ENCODE results near the gene SRRM4. TPM values are rescaled to one million over a fixed set of nuclear protein-coding genes. Genes with fewer than 3 reads are reported as not detected.

Gene SRRM4
- total and polyA plus RNA-seq, 2 experiments from 2014 or later, result 0.53 to 0.63 TPM

- TF ChIP-seq ZNF462 (CRISPR knock-in tag; IDR thresholded peaks at IDR 0.05) (no peak), ETS1 (IDR thresholded peaks at IDR 0.05) (no peak), CREB1 (CRISPR knock-in tag; IDR thresholded peaks at IDR 0.05; ENCODE audit: low read depth) (no peak), REST (IDR thresholded peaks at IDR 0.05; ENCODE audit: unreplicated experiment) (no peak), ZNF331 (CRISPR knock-in tag; IDR thresholded peaks at IDR 0.05; ENCODE audit: low read depth) (no peak), POLR2AphosphoS5 (IDR thresholded peaks at IDR 0.05; ENCODE audit: low read depth) (no peak), ZNF114 (CRISPR knock-in tag; IDR thresholded peaks at IDR 0.05) (no peak), JUNB (IDR thresholded peaks at IDR 0.05; ENCODE audit: unreplicated experiment) (no peak)
Measured at GRCh38 chr12:119013023-119013422, 31.7 kb downstream of the SRRM4 start (continued).
